NCI-H187 treated with DMSO at 0.1 percent for 48 hours (cell line): ENCODE data around the gene BCL2L14.
"Not testable (repeated sequence)": the region's sequence is repeated elsewhere in the genome, so short reads cannot be mapped to it uniquely, and the experiment has no call there.

ENCODE experiments used
- DNase-seq: peaks from one replicate; lab custom pipeline; 2025; lab: John Stamatoyannopoulos, UW

Gene BCL2L14

DNA sequence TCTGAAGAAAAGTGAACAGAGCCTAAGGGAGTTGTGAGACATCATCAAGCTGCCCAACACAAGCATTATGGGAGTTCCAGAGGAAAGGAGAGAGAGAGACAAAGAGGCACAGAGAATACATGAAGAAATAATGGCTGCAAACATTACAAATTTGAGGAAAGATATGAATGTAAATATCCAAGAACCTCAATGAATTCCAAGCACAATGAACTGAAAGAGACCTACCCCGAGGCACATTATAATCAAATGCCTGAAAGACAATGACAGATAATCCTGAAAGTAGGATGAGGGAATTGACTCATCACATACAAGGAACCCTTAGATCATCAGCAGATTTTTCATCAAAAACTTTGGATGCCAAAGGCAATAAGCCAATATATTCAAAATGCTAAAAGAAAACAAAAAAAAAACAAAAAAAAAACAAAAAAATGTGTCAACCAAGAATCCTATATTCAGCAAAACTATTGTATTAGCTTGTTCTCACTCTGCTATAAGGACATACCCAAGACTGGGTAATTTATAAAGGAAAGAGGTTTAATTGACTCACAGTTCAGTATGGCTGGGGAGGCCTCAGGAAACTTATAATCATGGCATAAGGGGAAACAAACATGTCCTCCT is 37.8 kb downstream of the BCL2L14 start:
- no peak for DNase-seq

DNA sequence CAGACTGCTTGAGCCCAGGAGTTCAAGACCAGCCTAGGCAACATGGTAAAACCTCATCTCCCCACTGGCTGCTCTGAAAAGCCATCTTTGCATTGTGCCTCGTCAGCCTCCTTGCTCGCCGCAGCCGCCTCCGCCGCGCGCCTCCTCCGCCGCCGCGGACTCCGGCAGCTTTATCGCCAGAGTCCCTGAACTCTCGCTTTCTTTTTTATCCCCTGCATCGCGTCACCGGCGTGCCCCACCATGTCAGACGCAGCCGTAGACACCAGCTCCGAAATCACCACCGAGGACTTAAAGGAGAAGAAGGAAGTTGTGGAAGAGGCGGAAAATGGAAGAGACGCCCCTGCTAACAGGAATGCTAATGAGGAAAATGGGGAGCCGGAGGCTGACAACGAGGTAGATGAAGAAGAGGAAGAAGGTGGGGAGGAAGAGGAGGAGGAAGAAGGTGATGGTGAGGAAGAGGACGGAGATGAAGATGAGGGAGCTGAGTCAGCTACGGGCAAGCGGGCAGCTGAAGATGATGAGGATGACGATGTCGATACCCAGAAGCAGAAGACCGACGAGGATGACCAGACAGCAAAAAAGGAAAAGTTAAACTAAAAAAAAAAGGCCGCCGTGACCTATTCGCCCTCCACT is 40.3 kb downstream of the BCL2L14 start:
- not testable (repeated sequence) for DNase-seq

DNA sequence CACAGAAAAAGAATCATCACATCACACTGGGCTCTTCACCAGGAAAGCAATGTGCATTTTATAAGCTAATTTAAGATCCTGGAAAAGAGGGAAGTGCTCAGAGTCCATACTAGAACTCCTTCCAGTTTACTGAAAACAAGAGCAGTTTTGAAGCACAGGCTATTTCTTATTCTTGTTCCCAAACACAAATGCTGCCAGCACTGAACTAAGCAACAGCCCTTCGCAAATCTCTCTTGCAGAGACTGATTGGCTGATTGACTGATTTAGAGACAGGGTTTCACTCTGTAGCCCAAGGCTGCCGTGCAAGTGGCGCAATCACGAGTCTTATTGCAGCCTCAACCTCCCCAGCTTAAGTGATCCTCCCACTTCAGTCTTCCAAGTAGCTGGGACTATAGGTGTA is 44.8 kb downstream of the BCL2L14 start:
- DNase-seq: no peak

DNA sequence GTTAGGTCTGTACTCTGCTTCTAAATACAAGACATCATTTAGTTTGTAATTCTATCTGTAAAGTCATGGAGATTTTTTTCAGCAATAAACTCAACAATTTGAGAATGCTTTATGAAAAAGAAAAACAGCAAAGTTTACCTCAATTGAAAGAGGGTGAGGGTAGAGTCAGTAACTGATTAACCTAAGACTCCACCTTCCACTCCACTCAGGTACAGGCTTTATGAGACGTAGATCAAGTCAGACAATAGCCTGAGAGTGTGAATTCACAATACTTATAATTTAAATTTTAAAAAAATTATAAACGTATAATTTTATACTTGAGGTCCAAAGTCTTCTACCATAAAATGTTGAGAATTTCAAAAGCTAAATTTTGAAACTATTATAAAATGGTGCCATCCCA is 45.9 kb downstream of the BCL2L14 start:
- no peak for DNase-seq

DNA sequence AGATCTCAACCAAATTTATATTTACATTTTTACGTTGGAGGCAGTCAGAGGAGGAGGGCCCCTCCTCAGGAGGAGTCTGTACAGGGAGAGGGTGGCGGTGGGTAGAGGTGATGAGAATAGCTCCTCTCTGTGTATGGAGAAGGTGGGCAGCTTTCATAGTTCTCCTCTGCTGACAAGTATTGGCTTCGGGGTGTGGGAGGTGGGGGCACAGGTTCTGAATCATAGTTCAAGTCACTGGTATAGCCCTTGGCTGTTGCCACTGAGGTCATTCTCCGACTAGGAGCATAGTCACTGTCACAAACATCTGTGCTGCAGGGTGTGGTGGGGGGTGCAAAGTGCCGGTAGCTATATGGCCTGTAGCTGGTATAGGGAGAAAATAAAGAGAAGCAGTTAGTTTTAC is 50.3 kb downstream of the BCL2L14 start:
- no peak for DNase-seq

DNA sequence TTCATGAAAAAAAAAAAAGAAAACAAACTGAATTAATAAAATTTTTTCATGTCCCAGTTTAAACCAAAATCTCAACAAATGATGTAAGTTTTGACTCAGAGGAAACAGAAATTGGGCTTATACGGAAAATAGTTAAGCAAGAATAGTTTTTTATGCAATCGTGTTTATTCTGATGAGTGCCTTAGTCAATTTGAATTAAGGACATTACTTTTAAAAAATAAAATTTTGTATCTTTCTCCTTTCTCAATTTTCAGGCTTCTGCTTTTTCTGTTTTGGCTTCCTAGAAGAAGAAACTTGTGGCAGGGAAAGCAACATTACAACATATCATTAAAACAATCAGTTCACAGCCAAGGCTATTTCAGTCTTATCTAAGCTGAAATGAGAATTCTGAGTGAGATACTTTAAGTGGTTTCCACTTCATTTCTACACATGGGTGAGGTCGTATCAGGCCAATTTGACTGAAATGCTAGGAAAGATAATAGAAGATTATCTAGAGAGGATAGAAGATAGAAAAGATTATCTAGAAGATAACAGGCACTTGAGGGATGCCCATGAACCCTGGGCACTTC is 52.4 kb downstream of the BCL2L14 start:
- no peak for DNase-seq

DNA sequence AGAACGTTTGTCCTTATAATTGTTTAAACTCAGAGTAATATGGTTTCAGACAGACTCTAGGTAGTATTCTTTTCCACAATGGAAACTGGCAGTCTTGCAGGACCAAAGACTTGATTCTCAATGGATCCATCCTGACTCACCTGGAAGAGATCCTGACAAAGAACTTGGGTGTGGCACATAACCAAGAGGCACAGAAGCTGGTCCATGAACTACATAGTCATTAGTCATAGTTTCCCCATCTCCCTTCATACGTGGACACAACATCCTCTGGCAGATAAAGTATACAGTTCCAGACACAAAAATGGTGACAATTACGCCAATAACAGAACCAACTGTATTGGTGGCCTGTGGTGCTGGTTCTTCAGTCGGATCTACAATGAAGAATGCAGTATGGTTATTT is 55.8 kb downstream of the BCL2L14 start:
- no peak for DNase-seq

DNA sequence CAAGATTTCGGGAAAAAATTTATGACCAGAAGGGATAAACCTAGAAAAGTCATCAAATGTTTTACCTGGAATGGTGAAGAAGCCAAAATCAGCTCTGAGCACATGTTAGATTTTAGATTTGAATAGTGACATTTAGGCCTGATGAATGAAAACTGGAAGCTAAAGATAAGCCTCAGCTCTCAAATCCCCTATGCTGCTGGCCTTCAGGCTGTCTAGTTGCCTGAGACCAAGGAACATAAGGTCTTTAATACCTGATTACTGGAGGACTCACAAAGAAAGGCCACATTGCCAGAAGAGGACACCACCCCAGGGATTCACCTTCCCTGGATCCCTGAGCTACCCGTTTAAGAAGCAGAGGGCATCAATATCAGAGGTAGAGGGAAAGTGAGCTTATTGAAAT is 56.6 kb downstream of the BCL2L14 start:
- no peak for DNase-seq

DNA sequence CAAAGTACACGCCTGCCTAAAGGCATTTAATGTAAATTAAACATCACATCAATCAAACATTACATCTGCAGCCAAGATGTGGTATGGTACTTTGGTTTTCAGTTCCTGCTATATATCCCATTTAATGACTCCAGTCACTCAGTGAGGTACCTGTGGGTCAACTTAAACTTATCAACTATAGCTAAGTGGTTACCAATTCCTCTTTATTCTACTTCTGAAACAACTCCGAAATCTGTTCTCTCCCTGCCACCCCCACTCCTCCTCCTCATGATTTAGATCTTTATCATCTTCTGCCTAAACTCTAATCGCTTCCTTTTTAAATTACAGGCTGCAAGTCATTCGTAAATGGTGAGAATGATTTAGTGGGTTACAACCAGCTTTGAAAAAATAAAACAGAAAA is 57.9 kb downstream of the BCL2L14 start:
- DNase-seq: no peak

DNA sequence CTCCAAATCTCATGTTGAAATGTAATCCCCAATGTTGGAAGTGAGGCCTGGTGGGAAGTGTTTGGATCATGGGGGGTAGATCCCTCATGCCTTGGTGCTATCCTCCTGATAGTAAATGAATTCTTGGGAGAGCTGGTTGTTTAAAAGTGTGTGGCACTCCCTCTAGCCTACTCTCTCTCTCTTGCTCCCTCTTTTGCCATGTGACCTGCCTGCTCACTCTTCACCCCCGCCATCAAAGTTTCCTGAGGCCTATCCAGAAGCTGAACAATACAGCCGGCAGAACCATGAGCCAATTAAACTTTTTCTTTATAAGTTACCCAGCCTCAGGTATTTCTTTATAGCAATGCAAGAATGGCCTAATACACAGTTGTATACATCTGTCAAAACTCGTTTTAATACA is 62.5 kb downstream of the BCL2L14 start:
- no peak for DNase-seq

DNA sequence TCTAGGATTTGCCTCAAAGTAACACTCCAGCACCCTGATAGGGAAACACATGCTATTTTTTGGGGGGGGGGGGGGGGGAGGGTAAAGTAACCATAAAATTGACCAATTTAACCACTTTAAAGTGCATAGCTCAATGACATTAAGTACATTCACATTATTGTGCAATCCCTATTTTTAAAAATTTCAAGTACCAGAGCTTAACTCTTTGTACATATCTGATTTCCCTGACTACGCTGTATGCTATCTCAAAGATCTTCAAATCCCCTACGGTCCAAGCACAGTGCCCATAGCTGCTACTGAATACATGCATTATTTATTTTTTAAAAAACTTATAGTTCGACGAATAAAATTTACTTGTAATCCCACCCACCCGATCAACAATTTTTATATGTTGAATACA is 63.0 kb downstream of the BCL2L14 start:
- no peak for DNase-seq

DNA sequence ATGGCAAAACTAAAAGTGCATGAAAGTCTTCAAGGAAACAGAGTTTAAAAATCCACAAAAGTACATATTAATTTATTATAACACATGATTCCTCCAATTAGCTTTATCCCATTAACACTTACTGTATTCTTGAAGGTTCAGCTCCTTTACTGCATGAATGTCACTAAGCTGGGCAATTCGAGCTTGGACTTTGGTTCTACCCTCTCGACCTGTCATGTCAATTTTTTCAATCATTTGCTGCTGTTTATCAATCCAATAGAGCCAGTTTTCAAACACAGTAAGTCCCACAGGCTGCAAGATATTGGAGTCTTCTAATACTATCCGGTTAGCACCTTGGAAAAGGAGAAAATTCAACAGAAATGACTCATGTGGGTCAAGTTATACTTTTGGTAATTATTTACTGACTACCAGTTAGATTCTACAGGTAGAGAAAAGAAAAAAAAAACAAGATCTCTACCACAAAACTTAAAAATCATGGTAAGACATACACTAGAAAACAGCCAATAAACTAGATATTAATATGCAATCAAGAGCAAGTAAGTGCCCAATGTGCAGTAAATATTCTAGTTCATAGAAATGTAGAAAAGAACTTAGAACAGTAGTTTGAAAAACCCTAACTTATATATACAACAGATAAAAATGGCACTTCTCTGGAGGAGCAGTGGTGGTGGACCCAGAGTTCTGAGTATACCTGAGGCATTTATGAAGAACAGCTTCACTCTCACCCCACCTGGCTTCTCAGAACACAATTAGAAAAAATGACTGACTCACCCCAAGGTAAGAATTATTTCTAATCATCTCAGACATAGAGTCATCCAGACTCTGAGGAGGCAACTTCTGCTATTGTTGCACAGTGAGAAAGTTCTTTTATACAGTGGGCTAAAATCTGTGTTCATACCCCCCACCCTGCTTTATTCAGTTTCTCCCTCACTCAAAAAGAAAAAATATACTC is 67.7 kb downstream of the BCL2L14 start:
- no peak for DNase-seq

DNA sequence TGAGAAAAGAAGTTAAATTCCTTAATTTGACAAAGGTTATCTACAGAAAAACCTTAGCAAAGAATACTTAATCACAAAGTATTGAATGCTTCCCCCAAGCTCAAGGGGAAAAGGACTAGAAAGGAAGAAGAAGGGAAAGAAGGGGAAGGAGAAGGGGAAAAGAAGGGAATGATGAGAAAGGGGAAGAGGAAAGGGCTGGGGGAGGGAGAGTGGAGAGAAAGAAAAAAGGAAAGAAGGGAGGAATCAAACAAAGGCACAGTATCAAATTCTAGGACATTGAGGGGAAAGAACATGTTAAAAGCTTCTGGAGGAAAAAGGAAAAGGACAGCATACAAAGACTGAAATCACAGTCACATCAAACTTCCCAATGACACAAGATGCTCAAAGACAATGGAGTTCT is 70.3 kb downstream of the BCL2L14 start:
- no peak for DNase-seq

DNA sequence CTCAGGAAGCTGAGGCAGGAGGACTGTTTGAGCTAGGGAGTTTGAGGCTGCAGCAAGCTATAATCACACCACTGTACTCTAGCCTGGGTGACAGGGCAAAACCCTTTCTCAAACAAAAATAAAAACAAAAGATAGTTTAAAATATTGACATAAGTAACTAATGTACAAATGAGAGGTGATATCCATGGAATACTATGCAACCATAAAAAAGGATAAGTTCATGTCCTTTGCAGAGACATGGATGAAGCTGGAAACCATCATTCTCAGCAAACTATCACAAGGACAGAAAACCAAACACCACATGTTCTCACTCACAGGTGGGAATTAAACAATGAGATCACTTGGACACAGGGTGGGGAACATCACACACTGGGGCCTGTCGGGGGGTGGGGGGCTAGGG is 73.8 kb downstream of the BCL2L14 start:
- DNase-seq: not testable (repeated sequence)

DNA sequence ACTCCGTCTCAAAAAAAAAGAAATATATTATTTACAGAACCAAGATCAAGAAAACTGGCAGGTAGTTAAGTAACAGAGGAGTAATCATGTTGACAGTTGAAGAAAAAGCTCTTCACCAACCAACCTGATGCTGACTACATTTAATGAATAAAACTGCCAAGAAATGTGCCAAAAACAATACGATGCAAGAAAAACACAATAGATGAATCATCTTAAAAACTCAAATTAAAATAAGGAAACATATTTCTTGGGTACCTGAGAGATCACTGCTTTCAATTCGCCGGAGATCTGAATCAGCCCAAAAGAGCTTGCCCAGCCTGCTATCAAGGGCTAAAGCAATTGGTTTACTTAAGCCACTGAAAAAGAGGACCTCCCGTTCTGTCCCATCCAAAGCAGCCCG is 76.4 kb downstream of the BCL2L14 start:
- no peak for DNase-seq
